Cerebellar nuclear complex (tissue), 1 donor: Measurements from ENCODE around the gene HDHD5.
"Not testable (repeated sequence)": the region's sequence is repeated elsewhere in the genome, so short reads cannot be mapped to it uniquely, and the experiment has no call there.

Experiments used
- DNase-seq, 2 experiments: peaks; one replicate each; lab custom pipeline; 2025; lab: John Stamatoyannopoulos, UW

The HDHD5 gene

GRCh38 chr22:17155941-17156340 is 3.1 kb downstream of the HDHD5 start:
- DNase-seq: no peak

- DNase-seq: no peak
Observed at GRCh38 chr22:17152971-17153370, 6.1 kb downstream of the HDHD5 start.

GRCh38 chr22:17152340-17152739 is 6.7 kb downstream of the HDHD5 start:
- no peak for DNase-seq

GRCh38 chr22:17149076-17149815 is 9.8 kb downstream of the HDHD5 start:
- DNase-seq: no peak

GRCh38 chr22:17147458-17147857 is 11.6 kb downstream of the HDHD5 start:
- DNase-seq: not testable (repeated sequence)

GRCh38 chr22:17145021-17145680 is 13.9 kb downstream of the HDHD5 start:
- DNase-seq: no peak

GRCh38 chr22:17143826-17144225 is 15.3 kb downstream of the HDHD5 start:
- DNase-seq: no peak

- no peak for DNase-seq
Observed at GRCh38 chr22:17143101-17143500, 16.0 kb downstream of the HDHD5 start.

- no peak for DNase-seq
Observed at GRCh38 chr22:17140826-17141766, 18.0 kb downstream of the HDHD5 start.

GRCh38 chr22:17140022-17140421 is 19.1 kb downstream of the HDHD5 start:
- no peak for DNase-seq

GRCh38 chr22:17138513-17138912 is 20.6 kb downstream of the HDHD5 start:
- DNase-seq: no peak

- DNase-seq: no peak
Observed at GRCh38 chr22:17137861-17138425, 21.1 kb downstream of the HDHD5 start.

- DNase-seq: no peak
Observed at GRCh38 chr22:17137170-17137569, 21.9 kb downstream of the HDHD5 start.

- DNase-seq: no peak
Observed at GRCh38 chr22:17135153-17135760, 23.8 kb downstream of the HDHD5 start.

GRCh38 chr22:17133137-17133536 is 25.9 kb downstream of the HDHD5 start:
- DNase-seq: no peak

GRCh38 chr22:17132112-17132511 is 27.0 kb downstream of the HDHD5 start:
- no peak for DNase-seq

- no peak for DNase-seq
Observed at GRCh38 chr22:17131686-17132085, 27.4 kb downstream of the HDHD5 start.

GRCh38 chr22:17130199-17130598 is 28.9 kb downstream of the HDHD5 start:
- DNase-seq: no peak

GRCh38 chr22:17121233-17122195 is 37.6 kb downstream of the HDHD5 start, which contains the start of gene TMEM121B:
TSS of gene TMEM121B (minus strand) at chr22:17121360. CDS start at chr22:17121127, 233 bp downstream.
- peak in 1 of 2 experiments; percentile 56 for DNase-seq

GRCh38 chr22:17120711-17121232 is 38.3 kb downstream of the HDHD5 start:
- DNase-seq: no peak
